Endometrial microvascular endothelial cells (primary cell): Measurements from ENCODE around the gene TMEM131L. TPM values are rescaled to one million over a fixed set of nuclear protein-coding genes. Genes with fewer than 3 reads are reported as not detected.
"Not testable (repeated sequence)": the region's sequence is repeated elsewhere in the genome, so short reads cannot be mapped to it uniquely, and the experiment has no call there.

Source experiments
- in situ Hi-C: cut with HindIII; loops from 2 replicates; pipeline ENCODE4 v1.10.0; 2017; ENCODE audit warnings: low sequenced_read_pairs, low pct_unique_long_range_greater_than_20kb; ENCODE audit errors: inconsistent ontology term
- total RNA-seq: library from RNA; depleted of rRNA; stranded (reverse); fragments of >200 nt; gene quantifications from one replicate; pipeline ENCODE4 v1.2.3, GENCODE V29; 2015; ENCODE audit errors: inconsistent ontology term

TMEM131L gene
- total RNA-seq, 1 donor from 2014 or later = 21.4 TPM

- in situ Hi-C loops = no loop called here
Observed at GRCh38 chr4:153555730-153556434, 89.7 kb downstream of the TMEM131L start.

GRCh38 chr4:153556435-153556815 is 90.3 kb downstream of the TMEM131L start:
- in situ Hi-C loops = no loop called here

- in situ Hi-C loops = no loop called here
Observed at GRCh38 chr4:153560908-153561307, 94.7 kb downstream of the TMEM131L start.

- in situ Hi-C loops = no loop called here
Observed at GRCh38 chr4:153564630-153565525, 98.7 kb downstream of the TMEM131L start.

- in situ Hi-C loops = no loop called here
Observed at GRCh38 chr4:153566631-153567150, 100.5 kb downstream of the TMEM131L start.

GRCh38 chr4:153567660-153568059 is 101.5 kb downstream of the TMEM131L start:
- in situ Hi-C loops = not testable (repeated sequence)

- in situ Hi-C loops = no loop called here
Observed at GRCh38 chr4:153570228-153570973, 104.2 kb downstream of the TMEM131L start.

- in situ Hi-C loops = no loop called here
Observed at GRCh38 chr4:153571006-153571545, 104.9 kb downstream of the TMEM131L start.

GRCh38 chr4:153572609-153573008 is 106.4 kb downstream of the TMEM131L start:
- in situ Hi-C loops = no loop called here

- in situ Hi-C loops = no loop called here
Observed at GRCh38 chr4:153573221-153573620, 107.1 kb downstream of the TMEM131L start.

- in situ Hi-C loops = no loop called here
Observed at GRCh38 chr4:153573881-153574802, 108.0 kb downstream of the TMEM131L start.

- in situ Hi-C loops = no loop called here
Observed at GRCh38 chr4:153576443-153576774, 110.2 kb downstream of the TMEM131L start.

GRCh38 chr4:153577053-153577452 is 110.9 kb downstream of the TMEM131L start:
- in situ Hi-C loops = no loop called here

- in situ Hi-C loops = no loop called here
Observed at GRCh38 chr4:153579410-153579809, 113.2 kb downstream of the TMEM131L start.

- in situ Hi-C loops = no loop called here
Observed at GRCh38 chr4:153579872-153580271, 113.7 kb downstream of the TMEM131L start.

GRCh38 chr4:153582954-153583702 is 117.0 kb downstream of the TMEM131L start:
- in situ Hi-C loops = no loop called here

- in situ Hi-C loops = no loop called here
Observed at GRCh38 chr4:153585026-153585425, 118.9 kb downstream of the TMEM131L start.
